Thyroid gland (tissue), 4 donors: ENCODE results near the gene TAS1R2. TPM values are rescaled to one million over a fixed set of nuclear protein-coding genes. Genes with fewer than 3 reads are reported as not detected.
"Not testable (repeated sequence)": the region's sequence is repeated elsewhere in the genome, so short reads cannot be mapped to it uniquely, and the experiment has no call there.

Source experiments
- DNase-seq, 2 donors: peaks; one replicate each; pipeline ENCODE4 v3.0.0-alpha.2; 2019
- H3K27ac ChIP-seq, 3 donors: fragments of 200-600 bp; sonication (generic); 1 replicate in 2 of 3; 2 replicates in 1 of 3; pipeline ENCODE4 v1.5.1; 2016 to 2019; ENCODE audit warnings: mild to moderate bottlenecking in 1 of 3, moderate library complexity in 1 of 3
- H3K27me3 ChIP-seq: fragments of 200-600 bp; sonication (generic); one replicate; pipeline ENCODE4 v1.5.1; 2019
- H3K36me3 ChIP-seq, 2 donors: fragments of 200-600 bp; sonication (generic); one replicate each; pipeline ENCODE4 v1.5.1; 2016 to 2019
- H3K4me1 ChIP-seq, 2 donors: fragments of 200-600 bp; sonication (generic); one replicate each; pipeline ENCODE4 v1.5.1; 2017 to 2019
- H3K4me3 ChIP-seq, 3 donors: fragments of 200-600 bp; sonication (generic); replicated peaks in 1 of 3; 1 replicate in 2 of 3; 2 replicates in 1 of 3; pipeline ENCODE4 v1.5.1; 2016; ENCODE audit warnings: mild to moderate bottlenecking in 1 of 3
- H3K9me3 ChIP-seq: fragments of 200-600 bp; sonication (generic); one replicate; pipeline ENCODE4 v1.5.1; 2017
- CTCF ChIP-seq, 6 experiments: fragments of 200-600 bp in 3 of 6; fragments of 450-650 bp in 3 of 6; sonication (generic) in 3 of 6; IDR thresholded peaks; one replicate each; pipeline ENCODE4 v1.5.1; 2016 to 2019; ENCODE audit warnings: antibody characterized with exemption in 6 of 6, mild to moderate bottlenecking in 2 of 6, inconsistent platforms in 1 of 6, moderate library complexity in 1 of 6
- POLR2A ChIP-seq, 2 donors: fragments of 450-650 bp; IDR thresholded peaks; one replicate each; pipeline ENCODE4 v1.6.1; 2017; ENCODE audit warnings: antibody characterized with exemption in 2 of 2, mild to moderate bottlenecking in 2 of 2, moderate library complexity in 1 of 2
- WGBS, 2 donors: methylation state at CpG; one replicate each; pipeline ENCODE4 v1.1.5; 2017; 5-methylcytosine and 5-hydroxymethylcytosine counted together
- intact Hi-C: fragments of 100-400 bp; cut with DNase I; formaldehyde crosslinking; loops from one replicate; pipeline ENCODE4 v1.15.1; 2023
- total RNA-seq, 4 donors: library from RNA; depleted of rRNA; stranded (reverse); fragments of >200 nt; gene quantifications; one replicate each; pipeline ENCODE4 v1.2.3, GENCODE V29; 2016

The TAS1R2 gene
- total RNA-seq, 4 donors from 2014 or later = not detected

GRCh38 chr1:18874036-18874435 is 14.6 kb upstream of the TAS1R2 start:
- H3K27me3 ChIP-seq = no peaks in the 10 kb centered on the region
- H3K27ac ChIP-seq = no peak overlapping the region
- no peaks in the 10 kb centered on the region for H3K4me1 ChIP-seq
- H3K4me3 ChIP-seq = no peak overlapping the region
- H3K36me3 ChIP-seq = no peaks in the 10 kb centered on the region
- intact Hi-C loops = no loop called here
- TF ChIP-seq POLR2A (IDR thresholded peaks at IDR 0.05) = no peak
- TF ChIP-seq CTCF (IDR thresholded peaks at IDR 0.05) = no peak
- no peaks in the 10 kb centered on the region for H3K9me3 ChIP-seq
- 80 to 89% methylated on average over 6 of the region's 6 CpGs for WGBS, 2 donors
- no peak for DNase-seq

GRCh38 chr1:18872071-18872611 is 12.7 kb upstream of the TAS1R2 start:
- Histone ChIP-seq H3K4me3 (no peak overlapping the region), H3K9me3 (no peaks in the 10 kb centered on the region), H3K4me1 (no peaks in the 10 kb centered on the region), H3K27me3 (no peaks in the 10 kb centered on the region), H3K36me3 (no peaks in the 10 kb centered on the region), H3K27ac (no peak overlapping the region)
- no peak for DNase-seq
- no peak for TF ChIP-seq CTCF (IDR thresholded peaks at IDR 0.05)
- TF ChIP-seq POLR2A (IDR thresholded peaks at IDR 0.05) = no peak
- 86 to 89% methylated on average over 8 of the region's 8 CpGs for WGBS, 2 donors
- intact Hi-C loops = no loop called here

- DNase-seq = no peak
- Histone ChIP-seq H3K36me3 (no peaks in the 10 kb centered on the region), H3K27ac (no peak overlapping the region), H3K9me3 (no peaks in the 10 kb centered on the region), H3K4me1 (no peaks in the 10 kb centered on the region), H3K27me3 (no peaks in the 10 kb centered on the region), H3K4me3 (no peak overlapping the region)
- 86 to 91% methylated on average over 4 to 7 of the region's 7 CpGs for WGBS, 2 donors
- intact Hi-C loops = no loop called here
- no peak for TF ChIP-seq POLR2A (IDR thresholded peaks at IDR 0.05)
- no peak for TF ChIP-seq CTCF (IDR thresholded peaks at IDR 0.05)
These were observed 12.1 kb upstream of the TAS1R2 start for GRCh38 chr1:18871401-18872070.

- WGBS, 2 donors = 81 to 98% methylated on average over 10 of the region's 10 CpGs
- no peaks in the 10 kb centered on the region for H3K9me3 ChIP-seq
- no peaks in the 10 kb centered on the region for H3K36me3 ChIP-seq
- H3K4me3 ChIP-seq = no peak overlapping the region
- TF ChIP-seq POLR2A (IDR thresholded peaks at IDR 0.05) (no peak), CTCF (IDR thresholded peaks at IDR 0.05) (no peak)
- intact Hi-C loops = no loop called here
- DNase-seq = no peak
- H3K27me3 ChIP-seq = no peaks in the 10 kb centered on the region
- H3K4me1 ChIP-seq = no peaks in the 10 kb centered on the region
- H3K27ac ChIP-seq = no peak overlapping the region
These were observed 11.5 kb upstream of the TAS1R2 start for GRCh38 chr1:18870957-18871356.

GRCh38 chr1:18870595-18870865 is 11.1 kb upstream of the TAS1R2 start:
- H3K27ac ChIP-seq, H3K4me3 ChIP-seq, H3K27me3 ChIP-seq, intact Hi-C loops, H3K36me3 ChIP-seq, H3K9me3 ChIP-seq, H3K4me1 ChIP-seq: not testable (repeated sequence)
- WGBS, 2 donors = 69 to 83% methylated on average over 3 of the region's 3 CpGs
- DNase-seq = peak in 1 of 2 donors; percentile 15
